ENCODE data around the gene PLAC8L1. TPM values are rescaled to one million over a fixed set of nuclear protein-coding genes. Genes with fewer than 3 reads are reported as not detected.

The PLAC8L1 gene
- total RNA-seq, 1 donor from 2014 or later: 0.53 TPM

DNA sequence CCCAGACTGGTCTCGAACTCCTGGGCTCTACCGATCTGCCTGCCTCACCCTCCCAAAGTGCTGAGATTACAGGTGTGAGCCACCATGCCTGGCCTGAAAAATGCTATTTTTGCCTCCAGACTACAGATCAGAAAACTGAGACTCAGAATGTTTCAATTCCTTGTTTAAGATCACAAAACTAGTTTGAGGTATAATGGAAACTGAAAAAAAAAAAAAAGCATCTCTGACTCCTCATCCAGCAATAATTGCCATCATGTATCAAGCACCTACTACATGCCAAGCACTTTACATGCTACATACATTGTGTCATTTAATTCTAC is 35.6 kb downstream of the PLAC8L1 start:
- FAIRE-seq: no peak
- Histone ChIP-seq H3K27me3 (ENCODE audit: control insufficient read depth, insufficient read depth, low read length) (no peaks in the 10 kb centered on the region), H3K36me3 (ENCODE audit: control insufficient read depth, insufficient read depth, low read length) (no peaks in the 10 kb centered on the region), H3K4me3 (ENCODE audit: low read depth, low read length) (no peak overlapping the region)
- DNase-seq (ENCODE audit: low read depth): no peak
- TF ChIP-seq, protein P1, sequence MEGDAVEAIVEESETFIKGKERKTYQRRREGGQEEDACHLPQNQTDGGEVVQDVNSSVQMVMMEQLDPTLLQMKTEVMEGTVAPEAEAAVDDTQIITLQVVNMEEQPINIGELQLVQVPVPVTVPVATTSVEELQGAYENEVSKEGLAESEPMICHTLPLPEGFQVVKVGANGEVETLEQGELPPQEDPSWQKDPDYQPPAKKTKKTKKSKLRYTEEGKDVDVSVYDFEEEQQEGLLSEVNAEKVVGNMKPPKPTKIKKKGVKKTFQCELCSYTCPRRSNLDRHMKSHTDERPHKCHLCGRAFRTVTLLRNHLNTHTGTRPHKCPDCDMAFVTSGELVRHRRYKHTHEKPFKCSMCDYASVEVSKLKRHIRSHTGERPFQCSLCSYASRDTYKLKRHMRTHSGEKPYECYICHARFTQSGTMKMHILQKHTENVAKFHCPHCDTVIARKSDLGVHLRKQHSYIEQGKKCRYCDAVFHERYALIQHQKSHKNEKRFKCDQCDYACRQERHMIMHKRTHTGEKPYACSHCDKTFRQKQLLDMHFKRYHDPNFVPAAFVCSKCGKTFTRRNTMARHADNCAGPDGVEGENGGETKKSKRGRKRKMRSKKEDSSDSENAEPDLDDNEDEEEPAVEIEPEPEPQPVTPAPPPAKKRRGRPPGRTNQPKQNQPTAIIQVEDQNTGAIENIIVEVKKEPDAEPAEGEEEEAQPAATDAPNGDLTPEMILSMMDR (IDR thresholded peaks at IDR 0.05; ENCODE audit: insufficient read depth, low read length, severe bottlenecking): no peak

DNA sequence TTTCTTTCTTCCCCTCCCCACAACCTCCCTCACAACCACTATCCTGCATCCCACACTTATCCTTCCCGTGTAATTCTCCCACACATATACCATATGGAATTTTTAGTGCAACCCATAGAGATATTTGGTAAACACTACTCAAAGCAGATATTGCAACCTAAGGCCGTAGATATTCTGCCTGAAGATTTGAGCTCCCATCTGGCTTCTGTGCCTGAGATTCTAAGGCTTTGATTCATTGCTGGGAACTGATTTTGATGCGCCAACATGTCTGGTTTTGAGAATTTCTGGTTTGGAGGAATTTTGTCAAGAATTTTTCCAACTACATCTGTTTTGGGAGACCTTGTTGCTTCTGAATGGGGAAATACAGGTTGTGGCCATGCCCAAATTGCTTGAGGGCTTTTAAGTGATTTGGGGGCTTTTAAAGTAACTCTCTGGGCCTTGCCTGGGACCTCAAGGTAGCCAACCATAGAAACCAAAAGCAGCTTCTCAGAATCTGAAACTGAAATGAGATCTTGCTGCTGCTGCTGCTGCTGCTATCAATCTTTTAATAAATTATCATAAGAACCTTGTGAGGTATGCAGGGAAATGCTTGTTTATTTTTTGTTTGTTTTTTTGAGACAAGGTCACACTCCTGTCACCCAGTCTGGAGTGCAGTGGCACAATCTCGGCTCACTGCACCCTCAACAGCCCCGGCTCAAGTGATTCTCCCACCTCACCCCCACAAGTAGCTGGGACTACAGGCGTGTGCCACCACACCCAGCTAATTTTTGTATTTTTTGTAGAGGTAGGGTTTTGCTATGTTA is 36.2 kb downstream of the PLAC8L1 start:
- no peaks in the 10 kb centered on the region for H3K36me3 ChIP-seq (ENCODE audit: control insufficient read depth, insufficient read depth, low read length)
- H3K27me3 ChIP-seq (ENCODE audit: control insufficient read depth, insufficient read depth, low read length): no peaks in the 10 kb centered on the region
- TF ChIP-seq, protein P1 (IDR thresholded peaks at IDR 0.05; ENCODE audit: insufficient read depth, low read length, severe bottlenecking): no peak
- no peak for FAIRE-seq
- no peak overlapping the region for H3K4me3 ChIP-seq (ENCODE audit: low read depth, low read length)
- no peak for DNase-seq (ENCODE audit: low read depth)

DNA sequence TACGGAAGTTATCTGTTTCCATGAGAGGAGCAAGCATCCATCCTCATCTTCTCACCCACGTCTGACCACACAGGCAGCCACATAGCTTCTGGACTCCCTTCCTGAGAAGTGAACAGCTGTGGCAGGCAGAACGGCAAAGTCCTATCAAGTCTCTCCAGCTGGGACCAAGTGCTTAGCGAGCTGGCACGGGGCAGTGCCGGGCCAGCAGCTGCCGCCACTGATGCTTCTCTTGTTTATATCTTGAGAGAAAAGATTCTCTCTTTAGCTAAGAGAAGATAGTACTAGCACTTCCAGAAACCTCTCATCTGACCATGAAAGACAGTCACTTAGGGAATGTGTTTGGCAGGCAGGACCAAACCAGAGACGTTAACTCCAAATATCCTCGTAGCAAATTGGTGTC is 37.2 kb downstream of the PLAC8L1 start:
- H3K27me3 ChIP-seq (ENCODE audit: control insufficient read depth, insufficient read depth, low read length): no peaks in the 10 kb centered on the region
- TF ChIP-seq, protein P1 (IDR thresholded peaks at IDR 0.05; ENCODE audit: insufficient read depth, low read length, severe bottlenecking): no peak
- no peak for FAIRE-seq
- no peaks in the 10 kb centered on the region for H3K36me3 ChIP-seq (ENCODE audit: control insufficient read depth, insufficient read depth, low read length)
- no peak overlapping the region for H3K4me3 ChIP-seq (ENCODE audit: low read depth, low read length)
- no peak for DNase-seq (ENCODE audit: low read depth)

DNA sequence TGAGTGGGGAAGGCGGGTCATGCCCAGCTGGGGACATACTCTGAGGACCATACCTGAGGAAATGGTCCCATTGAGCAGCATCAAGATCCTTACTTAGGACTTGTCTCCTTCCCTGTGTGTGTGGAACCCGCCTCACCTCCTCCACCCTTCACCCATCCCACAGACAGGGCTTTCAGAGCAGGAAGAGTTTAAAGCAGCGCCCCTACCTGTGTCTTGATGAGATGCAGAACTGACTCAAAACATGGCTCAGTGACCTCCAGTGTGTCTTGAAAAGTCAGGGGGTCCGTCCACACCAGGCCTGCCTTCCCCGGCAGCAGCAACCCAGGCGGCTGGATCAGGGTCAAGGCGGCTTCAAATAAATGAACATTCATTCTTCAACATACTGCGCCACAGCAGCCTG is 38.4 kb downstream of the PLAC8L1 start:
- FAIRE-seq: no peak
- TF ChIP-seq, protein P1 (IDR thresholded peaks at IDR 0.05; ENCODE audit: insufficient read depth, low read length, severe bottlenecking): no peak
- H3K4me3 ChIP-seq (ENCODE audit: low read depth, low read length): no peak overlapping the region
- H3K36me3 ChIP-seq (ENCODE audit: control insufficient read depth, insufficient read depth, low read length): peaks cover 7% of the 10 kb centered on the region
- DNase-seq (ENCODE audit: low read depth): no peak
- H3K27me3 ChIP-seq (ENCODE audit: control insufficient read depth, insufficient read depth, low read length): no peaks in the 10 kb centered on the region

DNA sequence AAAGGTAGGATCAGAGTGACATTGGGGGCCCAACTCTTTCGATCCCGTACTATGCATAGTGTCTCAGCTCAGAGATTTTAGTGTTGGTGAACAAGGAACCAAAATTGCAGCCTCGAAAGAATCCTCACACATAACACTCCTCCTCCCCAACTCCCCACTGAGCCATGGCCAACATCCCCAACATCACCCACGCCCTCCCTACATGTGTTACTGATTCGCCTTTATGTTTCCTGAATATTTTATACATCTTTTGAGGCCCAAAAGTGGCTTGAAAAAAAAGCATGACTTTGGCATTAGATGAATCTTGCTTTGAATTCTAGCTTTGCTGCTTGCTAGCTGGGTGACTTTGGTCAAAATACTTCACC is 45.2 kb downstream of the PLAC8L1 start:
- FAIRE-seq (no peak), DNase-seq (ENCODE audit: low read depth) (no peak)
- peaks cover 19% of the 10 kb centered on the region for H3K36me3 ChIP-seq (ENCODE audit: control insufficient read depth, insufficient read depth, low read length)
- TF ChIP-seq, protein P1 (IDR thresholded peaks at IDR 0.05; ENCODE audit: insufficient read depth, low read length, severe bottlenecking): no peak
- no peak overlapping the region for H3K4me3 ChIP-seq (ENCODE audit: low read depth, low read length)
- H3K27me3 ChIP-seq (ENCODE audit: control insufficient read depth, insufficient read depth, low read length): no peaks in the 10 kb centered on the region
